HepG2 (cell line): ENCODE results near the gene TLK1. TPM values are rescaled to one million over a fixed set of nuclear protein-coding genes. Genes with fewer than 3 reads are reported as not detected.

Source experiments
- ARNT ChIP-seq: fragments of 450-650 bp; IDR thresholded peaks from 2 replicates; pipeline ENCODE4 v1.6.1; 2017
- EZH2 ChIP-seq: conservative IDR thresholded peaks from 2 replicates; pipeline ENCODE4 v1.6.1; 2012; ENCODE audit warnings: mild to moderate bottlenecking, low read depth, low read length, moderate library complexity
- MBNL3 ChIP-seq: fragments of 250-450 bp; sonication (Bioruptor Pico); conservative IDR thresholded peaks from 2 replicates; pipeline ENCODE4 v1.8.0; 2022; ENCODE audit warnings: mild to moderate bottlenecking, inconsistent platforms
- MEIS2 ChIP-seq: sonication (generic); formaldehyde crosslinking; IDR thresholded peaks from 2 replicates; pipeline ENCODE4 v1.9.0; 2021; ENCODE audit warnings: mild to moderate bottlenecking, missing genetic modification reagents
- NR1H2 ChIP-seq: sonication (generic); formaldehyde crosslinking; IDR thresholded peaks from 2 replicates; pipeline ENCODE4 v1.8.1; 2022; ENCODE audit warnings: low read depth, missing genetic modification reagents, borderline replicate concordance
- SALL1 ChIP-seq: sonication (generic); formaldehyde crosslinking; IDR thresholded peaks from 2 replicates; pipeline ENCODE4 v1.8.0; 2022; ENCODE audit warnings: mild to moderate bottlenecking, missing genetic modification reagents
- SETDB1 ChIP-seq: sonication (generic); formaldehyde crosslinking; IDR thresholded peaks from 2 replicates; pipeline ENCODE4 v1.5.1; 2020; ENCODE audit warnings: missing genetic modification reagents, mild to moderate bottlenecking, borderline replicate concordance
- TBX2 ChIP-seq: sonication (generic); formaldehyde crosslinking; IDR thresholded peaks from 2 replicates; pipeline ENCODE4 v1.5.0; 2020; ENCODE audit warnings: missing genetic modification reagents, mild to moderate bottlenecking, borderline replicate concordance
- THAP9 ChIP-seq: sonication (generic); formaldehyde crosslinking; IDR thresholded peaks from 2 replicates; pipeline ENCODE4; 2020; ENCODE audit warnings: missing genetic modification reagents, mild to moderate bottlenecking, borderline replicate concordance
- XRCC5 ChIP-seq: fragments of 200-400 bp; formaldehyde crosslinking; optimal IDR thresholded peaks from 2 replicates; pipeline ENCODE3; 2017; ENCODE audit warnings: mild to moderate bottlenecking, low read length
- ZFP90 ChIP-seq: sonication (generic); formaldehyde crosslinking; IDR thresholded peaks from 2 replicates; pipeline ENCODE4 v1.8.0; 2022; ENCODE audit warnings: missing genetic modification reagents, mild to moderate bottlenecking, inconsistent platforms, borderline replicate concordance
- ZMYM3 ChIP-seq: sonication (generic); formaldehyde crosslinking; IDR thresholded peaks from 2 replicates; pipeline ENCODE4 v1.5.1; 2020; ENCODE audit warnings: mild to moderate bottlenecking, missing genetic modification reagents
- ZMYM4 ChIP-seq: sonication (generic); formaldehyde crosslinking; IDR thresholded peaks from 2 replicates; pipeline ENCODE4 v1.8.1; 2023; ENCODE audit warnings: mild to moderate bottlenecking, missing genetic modification reagents
- ZNF317 ChIP-seq: sonication (generic); formaldehyde crosslinking; IDR thresholded peaks from 2 replicates; pipeline ENCODE4 v1.5.0; 2020; ENCODE audit warnings: mild to moderate bottlenecking, missing genetic modification reagents
- ZNF558 ChIP-seq: sonication (generic); formaldehyde crosslinking; IDR thresholded peaks from 2 replicates; pipeline ENCODE4 v1.9.0; 2022; ENCODE audit warnings: mild to moderate bottlenecking, missing genetic modification reagents, borderline replicate concordance
- ZNF605 ChIP-seq: sonication (generic); formaldehyde crosslinking; IDR thresholded peaks from 2 replicates; pipeline ENCODE4 v1.8.0; 2022; ENCODE audit warnings: mild to moderate bottlenecking, missing genetic modification reagents
- ZNF615 ChIP-seq: sonication (generic); formaldehyde crosslinking; IDR thresholded peaks from 2 replicates; pipeline ENCODE4 v1.5.0; 2020; ENCODE audit warnings: mild to moderate bottlenecking, missing genetic modification reagents, borderline replicate concordance
- polyA plus RNA-seq, 8 experiments: library from polyadenylated mRNA; depleted of rRNA in 3 of 8; stranded (reverse) in 7 of 8; unstranded in 1 of 8; fragments of >200 nt; fragmentation: Illumina TruSeq in 4 of 8; extraction: Trizol in 4 of 8; gene quantifications; 2 replicates each; pipeline versions ENCODE4 v1.2.1 to v1.2.3, GENCODE V29; 2011 to 2016; ENCODE audit warnings: low read depth in 4 of 8, missing spikeins in 1 of 8, mixed read lengths in 1 of 8; ENCODE audit not compliant: insufficient read depth in 1 of 8
- total RNA-seq, 5 experiments: library from RNA; depleted of rRNA; stranded (reverse); fragments of >200 nt; fragmentation: Illumina TruSeq; extraction: Trizol; gene quantifications; 2 replicates each; pipeline ENCODE4 v1.2.3, GENCODE V29; 2016; ENCODE audit warnings: low read depth in 1 of 5
- TF ChIP-seq, protein P1 (sequence below): sonication (generic); formaldehyde crosslinking; IDR thresholded peaks from 2 replicates; pipeline ENCODE4 v1.4.0; 2020; ENCODE audit warnings: missing genetic modification reagents; ENCODE audit errors: not compliant biosample characterization
- TF ChIP-seq, protein P2 (sequence below): fragments of 450-650 bp; IDR thresholded peaks from 2 replicates; pipeline ENCODE4 v1.6.1; 2016
- TF ChIP-seq, protein P3 (sequence below): sonication (generic); formaldehyde crosslinking; conservative IDR thresholded peaks from 2 replicates; pipeline ENCODE4 v1.4.0; 2020; ENCODE audit warnings: missing genetic modification reagents
- TF ChIP-seq, protein P4 (sequence below): sonication (generic); formaldehyde crosslinking; IDR thresholded peaks from 2 replicates; pipeline ENCODE4 v1.4.0; 2020; ENCODE audit warnings: missing genetic modification reagents, mild to moderate bottlenecking, borderline replicate concordance

TLK1 gene
- total and polyA plus RNA-seq, 2 of the 13 experiments (the other 11 are each of a cell fraction or from before 2014, with no cell fraction given), result 16.8 to 28.7 TPM

- TF ChIP-seq EZH2, result no peak
- peak; percentile 12; the same call in 1 of the 2 replicates for TF ChIP-seq SALL1
- TF ChIP-seq MBNL3 (CRISPR knock-in tag), result no peak
- no peak for TF ChIP-seq ZFP90 (CRISPR knock-in tag)
- TF ChIP-seq SETDB1 (CRISPR knock-in tag), result no peak
- TF ChIP-seq ZNF615 (CRISPR knock-in tag), result no peak
- 0 out of 2 replicates have a peak, but pooled peaks have one; percentile 4 for TF ChIP-seq ZMYM4 (CRISPR knock-in tag)
- TF ChIP-seq TBX2 (CRISPR knock-in tag), result no peak
- TF ChIP-seq ZNF558 (CRISPR knock-in tag), result no peak
- no peak for TF ChIP-seq MEIS2 (CRISPR knock-in tag)
- no peak for TF ChIP-seq NR1H2 (CRISPR knock-in tag)
- TF ChIP-seq, protein P1, sequence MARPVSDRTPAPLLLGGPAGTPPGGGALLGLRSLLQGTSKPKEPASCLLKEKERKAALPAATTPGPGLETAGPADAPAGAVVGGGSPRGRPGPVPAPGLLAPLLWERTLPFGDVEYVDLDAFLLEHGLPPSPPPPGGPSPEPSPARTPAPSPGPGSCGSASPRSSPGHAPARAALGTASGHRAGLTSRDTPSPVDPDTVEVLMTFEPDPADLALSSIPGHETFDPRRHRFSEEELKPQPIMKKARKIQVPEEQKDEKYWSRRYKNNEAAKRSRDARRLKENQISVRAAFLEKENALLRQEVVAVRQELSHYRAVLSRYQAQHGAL (CRISPR knock-in tag), result no peak
- no peak for TF ChIP-seq XRCC5
- no peak for TF ChIP-seq ZNF317
- TF ChIP-seq ARNT, result no peak
- TF ChIP-seq, protein P2, sequence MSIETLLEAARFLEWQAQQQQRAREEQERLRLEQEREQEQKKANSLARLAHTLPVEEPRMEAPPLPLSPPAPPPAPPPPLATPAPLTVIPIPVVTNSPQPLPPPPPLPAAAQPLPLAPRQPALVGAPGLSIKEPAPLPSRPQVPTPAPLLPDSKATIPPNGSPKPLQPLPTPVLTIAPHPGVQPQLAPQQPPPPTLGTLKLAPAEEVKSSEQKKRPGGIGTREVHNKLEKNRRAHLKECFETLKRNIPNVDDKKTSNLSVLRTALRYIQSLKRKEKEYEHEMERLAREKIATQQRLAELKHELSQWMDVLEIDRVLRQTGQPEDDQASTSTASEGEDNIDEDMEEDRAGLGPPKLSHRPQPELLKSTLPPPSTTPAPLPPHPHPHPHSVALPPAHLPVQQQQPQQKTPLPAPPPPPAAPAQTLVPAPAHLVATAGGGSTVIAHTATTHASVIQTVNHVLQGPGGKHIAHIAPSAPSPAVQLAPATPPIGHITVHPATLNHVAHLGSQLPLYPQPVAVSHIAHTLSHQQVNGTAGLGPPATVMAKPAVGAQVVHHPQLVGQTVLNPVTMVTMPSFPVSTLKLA, result no peak
- TF ChIP-seq, protein P3, sequence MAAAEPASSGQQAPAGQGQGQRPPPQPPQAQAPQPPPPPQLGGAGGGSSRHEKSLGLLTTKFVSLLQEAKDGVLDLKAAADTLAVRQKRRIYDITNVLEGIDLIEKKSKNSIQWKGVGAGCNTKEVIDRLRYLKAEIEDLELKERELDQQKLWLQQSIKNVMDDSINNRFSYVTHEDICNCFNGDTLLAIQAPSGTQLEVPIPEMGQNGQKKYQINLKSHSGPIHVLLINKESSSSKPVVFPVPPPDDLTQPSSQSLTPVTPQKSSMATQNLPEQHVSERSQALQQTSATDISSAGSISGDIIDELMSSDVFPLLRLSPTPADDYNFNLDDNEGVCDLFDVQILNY (CRISPR knock-in tag), result no peak
- TF ChIP-seq ZNF605 (CRISPR knock-in tag), result no peak
- TF ChIP-seq THAP9, result no peak
- TF ChIP-seq, protein P4, sequence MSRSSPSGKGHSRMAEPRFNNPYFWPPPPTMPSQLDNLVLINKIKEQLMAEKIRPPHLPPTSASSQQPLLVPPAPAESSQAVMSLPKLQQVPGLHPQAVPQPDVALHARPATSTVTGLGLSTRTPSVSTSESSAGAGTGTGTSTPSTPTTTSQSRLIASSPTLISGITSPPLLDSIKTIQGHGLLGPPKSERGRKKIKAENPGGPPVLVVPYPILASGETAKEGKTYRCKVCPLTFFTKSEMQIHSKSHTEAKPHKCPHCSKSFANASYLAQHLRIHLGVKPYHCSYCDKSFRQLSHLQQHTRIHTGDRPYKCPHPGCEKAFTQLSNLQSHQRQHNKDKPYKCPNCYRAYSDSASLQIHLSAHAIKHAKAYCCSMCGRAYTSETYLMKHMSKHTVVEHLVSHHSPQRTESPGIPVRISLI (CRISPR knock-in tag), result no peak
- peak; percentile 77 for TF ChIP-seq ZMYM3 (CRISPR knock-in tag)
These were observed 11.3 kb downstream of the TLK1 start (continued) for GRCh38 chr2:171149171-171149938.
